ENCODE data around the gene HOXD1.

The HOXD1 gene

DNA sequence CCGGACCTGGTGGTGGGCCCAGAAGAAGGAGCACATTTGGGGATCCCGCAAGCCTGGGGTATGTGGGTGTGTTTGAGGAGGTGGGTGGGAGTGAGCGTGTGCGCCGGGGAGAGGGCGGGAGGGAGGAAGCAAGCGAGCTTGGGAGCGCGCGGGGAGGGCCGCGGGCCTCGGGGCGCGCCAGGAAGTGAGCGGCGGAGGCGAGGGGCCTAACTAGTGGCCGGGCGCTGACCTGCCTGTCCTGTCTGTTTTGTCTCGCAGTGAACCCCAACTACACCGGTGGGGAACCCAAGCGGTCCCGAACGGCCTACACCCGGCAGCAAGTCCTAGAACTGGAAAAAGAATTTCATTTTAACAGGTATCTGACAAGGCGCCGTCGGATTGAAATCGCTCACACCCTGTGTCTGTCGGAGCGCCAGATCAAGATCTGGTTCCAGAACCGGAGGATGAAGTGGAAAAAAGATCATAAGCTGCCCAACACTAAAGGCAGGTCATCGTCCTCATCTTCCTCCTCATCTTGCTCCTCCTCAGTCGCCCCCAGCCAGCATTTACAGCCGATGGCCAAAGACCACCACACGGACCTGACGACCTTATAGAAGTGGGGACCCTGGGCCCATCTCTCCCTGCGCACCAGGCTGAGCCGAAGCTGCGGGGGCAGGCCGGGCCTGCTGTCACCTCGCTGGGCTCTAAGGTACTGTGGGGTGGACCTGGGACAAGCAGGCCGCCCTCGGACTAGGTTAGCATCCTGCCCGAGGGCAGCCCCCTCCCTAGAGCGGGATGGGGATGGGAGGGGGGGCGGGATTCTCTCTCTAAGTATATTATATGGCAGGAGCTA, 35.9 kb upstream of the HOXD1 start:
- DNase-seq (ENCODE audit: low read depth in 3 of 3): no peak

- DNase-seq (ENCODE audit: low read depth in 3 of 3): no peak
These were observed 33.8 kb upstream of the HOXD1 start for GRCh38 chr2:176154576-176155252.

DNA sequence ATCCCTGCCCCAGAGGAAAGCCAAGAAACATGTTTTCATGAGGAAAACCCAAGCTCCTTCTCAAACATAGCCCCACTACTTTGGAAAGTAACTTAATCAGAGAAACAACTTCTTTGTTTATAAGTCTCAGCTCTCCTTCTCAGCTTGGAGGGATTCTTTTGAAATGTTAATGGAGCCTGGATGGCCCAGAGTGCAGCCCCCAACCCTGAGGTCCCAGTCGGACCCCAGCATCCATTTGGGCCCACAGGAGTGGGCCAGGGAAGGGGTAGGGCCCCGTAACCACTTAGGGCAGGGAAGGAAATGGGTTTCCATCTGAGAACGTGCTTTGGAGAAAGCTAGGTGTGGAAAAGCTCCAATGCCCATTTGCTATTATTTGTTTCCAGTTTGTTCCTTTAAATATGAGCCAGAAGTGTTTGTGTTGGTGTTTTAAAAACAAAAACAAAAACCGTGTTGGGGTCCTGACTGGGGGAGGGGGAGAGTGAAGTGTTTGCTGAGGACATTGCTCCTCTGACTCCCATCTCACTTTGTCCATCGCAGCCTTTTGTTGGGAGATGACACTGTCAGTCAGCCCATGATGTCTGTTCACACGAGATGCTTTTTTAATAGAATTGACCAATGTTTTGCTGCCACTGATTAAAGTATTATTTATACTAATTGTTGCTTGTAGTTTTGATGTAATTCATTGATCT, 33.0 kb upstream of the HOXD1 start:
- no peak for DNase-seq (ENCODE audit: low read depth in 3 of 3)

DNA sequence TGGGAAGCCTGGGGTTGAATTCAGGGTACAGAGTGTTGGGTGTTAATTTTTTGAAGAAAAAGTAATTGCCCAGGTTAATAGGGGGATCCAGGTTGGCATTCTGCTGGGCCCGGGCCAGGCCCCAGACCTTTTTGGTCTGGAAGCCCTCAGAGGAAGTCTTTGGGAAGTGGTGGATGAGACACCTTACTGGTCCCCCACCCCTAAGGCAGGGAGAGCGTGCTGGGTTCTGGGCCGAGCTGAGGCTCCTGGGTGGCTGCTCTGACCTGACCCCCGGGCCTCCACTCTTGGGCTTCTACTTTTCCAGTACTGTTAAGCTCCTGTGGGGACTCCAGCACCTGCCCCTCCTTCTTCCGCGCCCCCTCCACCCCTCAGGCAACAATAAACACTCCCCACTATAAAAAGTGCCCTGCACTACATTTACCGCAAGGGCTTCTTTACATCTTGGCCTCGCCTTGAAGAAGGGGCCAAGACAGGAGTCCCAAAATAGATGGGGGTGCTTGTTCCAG, 32.1 kb upstream of the HOXD1 start:
- no peak for DNase-seq (ENCODE audit: low read depth in 3 of 3)

GRCh38 chr2:176156807-176157498, 31.5 kb upstream of the HOXD1 start, which contains the start of gene HOXD3:
Gene HOXD3, plus strand, starts transcription at chr2:176157307. Its CDS starts 11,808 bp downstream, at chr2:176169115.
- no peak for DNase-seq (ENCODE audit: low read depth in 3 of 3)

- DNase-seq (ENCODE audit: low read depth in 3 of 3): no peak
These were observed 30.8 kb upstream of the HOXD1 start for GRCh38 chr2:176157499-176158185.

GRCh38 chr2:176158186-176158591, 30.3 kb upstream of the HOXD1 start:
- no peak for DNase-seq (ENCODE audit: low read depth in 3 of 3)

GRCh38 chr2:176158855-176159662, 29.4 kb upstream of the HOXD1 start:
- DNase-seq (ENCODE audit: low read depth in 3 of 3): no peak

GRCh38 chr2:176159663-176160250, 28.7 kb upstream of the HOXD1 start:
- no peak for DNase-seq (ENCODE audit: low read depth in 3 of 3)

DNA sequence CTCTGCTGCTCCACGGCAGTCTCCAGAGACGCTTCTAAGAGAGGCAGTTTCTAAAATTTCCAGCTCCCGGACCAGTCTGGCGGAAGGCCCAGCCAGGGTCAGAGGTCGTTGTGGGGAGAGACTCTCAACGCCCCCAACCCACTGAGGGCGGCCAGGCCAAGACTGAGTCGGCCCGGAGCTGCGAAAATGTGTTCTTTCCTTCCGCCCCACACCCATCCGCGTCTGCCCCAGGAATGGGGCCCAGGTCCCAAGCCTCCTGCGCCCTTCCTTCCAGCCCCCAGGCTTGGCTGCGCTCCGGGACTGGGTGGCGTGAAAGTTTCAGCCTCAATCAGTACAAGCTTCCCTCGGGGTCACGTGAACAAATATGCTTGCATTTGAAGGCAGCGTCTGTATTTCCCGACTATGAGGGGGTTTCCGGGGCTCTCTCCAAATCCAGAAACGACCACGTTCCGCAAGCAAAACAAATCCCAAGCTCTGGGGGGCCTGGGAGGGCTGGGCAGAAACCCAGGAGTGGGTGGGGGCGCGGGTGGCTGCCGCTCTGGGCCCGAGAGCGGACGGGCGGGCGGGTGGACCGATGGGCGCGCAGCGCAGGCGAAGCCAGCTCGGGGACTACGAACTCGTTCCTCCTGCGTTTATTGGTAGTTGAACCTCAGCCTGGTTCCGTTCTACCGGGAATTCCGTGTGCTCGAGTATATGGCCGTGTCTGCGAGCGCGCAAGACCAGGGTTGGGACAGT, 28.1 kb upstream of the HOXD1 start:
- no peak for DNase-seq (ENCODE audit: low read depth in 3 of 3)

- DNase-seq (ENCODE audit: low read depth in 3 of 3): no peak
These were observed 27.3 kb upstream of the HOXD1 start for GRCh38 chr2:176160986-176161824.

DNA sequence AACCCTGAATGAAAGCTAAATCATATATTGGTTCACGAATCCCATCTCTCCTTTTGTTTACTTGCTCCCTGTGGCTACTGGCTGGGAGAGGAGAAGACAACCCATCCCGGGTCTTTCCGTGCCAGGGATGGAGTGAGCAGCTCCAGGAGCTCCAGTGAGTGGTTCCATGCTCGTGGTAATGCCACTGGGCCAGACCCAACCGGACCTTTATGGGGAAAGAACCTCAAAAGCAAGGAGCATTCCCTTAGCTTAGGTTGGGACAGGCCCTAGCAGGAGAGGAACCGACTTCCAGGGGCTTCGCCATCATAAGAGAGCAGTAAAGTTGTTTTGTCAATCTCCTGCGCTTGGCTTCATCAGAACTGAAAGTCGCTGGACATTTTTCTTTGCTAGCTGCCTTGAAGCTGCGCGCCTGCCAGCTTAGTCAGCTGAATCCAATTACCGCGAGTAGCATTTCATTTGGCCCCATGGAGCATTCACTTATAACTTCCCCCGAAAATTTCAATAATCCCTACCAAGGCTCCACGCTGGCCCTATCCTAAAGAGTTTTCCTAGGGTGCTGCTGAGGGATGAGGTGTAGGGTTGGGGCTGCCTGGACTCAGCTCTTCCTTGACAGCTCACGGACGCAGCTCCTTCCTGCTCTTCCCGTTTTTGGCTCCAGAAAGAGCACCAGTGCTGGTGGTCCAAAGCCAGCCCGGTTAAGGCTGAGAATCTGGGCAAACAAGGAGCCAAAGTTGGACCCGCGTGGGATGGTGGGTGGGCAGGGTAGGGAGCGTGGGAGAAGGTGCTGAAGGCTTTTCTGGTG, 26.4 kb upstream of the HOXD1 start:
- DNase-seq (ENCODE audit: low read depth in 3 of 3): no peak

GRCh38 chr2:176162911-176163671, 25.4 kb upstream of the HOXD1 start:
- no peak for DNase-seq (ENCODE audit: low read depth in 3 of 3)

DNA sequence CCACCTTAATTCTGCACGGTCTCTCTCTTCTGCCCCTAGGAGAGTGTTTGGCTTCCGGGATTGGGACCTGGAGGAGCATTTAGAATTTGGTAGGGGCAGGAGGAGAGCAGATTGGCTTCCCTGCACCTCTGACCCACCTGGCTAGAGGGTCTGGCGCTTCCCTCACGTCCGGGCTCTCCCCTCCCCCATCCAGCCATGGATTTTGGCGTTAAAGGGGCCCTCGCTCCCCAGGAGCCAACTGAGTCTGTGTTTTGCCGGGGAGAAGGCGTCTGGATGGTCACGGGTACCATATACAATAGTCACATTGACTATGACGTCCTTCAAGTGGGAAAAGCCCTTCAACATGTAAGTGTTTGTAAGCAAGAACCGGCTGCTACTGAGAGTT, 24.8 kb upstream of the HOXD1 start:
- DNase-seq (ENCODE audit: low read depth in 3 of 3): no peak

- DNase-seq (ENCODE audit: low read depth in 3 of 3): no peak
These were observed 24.3 kb upstream of the HOXD1 start for GRCh38 chr2:176164201-176164600.

DNA sequence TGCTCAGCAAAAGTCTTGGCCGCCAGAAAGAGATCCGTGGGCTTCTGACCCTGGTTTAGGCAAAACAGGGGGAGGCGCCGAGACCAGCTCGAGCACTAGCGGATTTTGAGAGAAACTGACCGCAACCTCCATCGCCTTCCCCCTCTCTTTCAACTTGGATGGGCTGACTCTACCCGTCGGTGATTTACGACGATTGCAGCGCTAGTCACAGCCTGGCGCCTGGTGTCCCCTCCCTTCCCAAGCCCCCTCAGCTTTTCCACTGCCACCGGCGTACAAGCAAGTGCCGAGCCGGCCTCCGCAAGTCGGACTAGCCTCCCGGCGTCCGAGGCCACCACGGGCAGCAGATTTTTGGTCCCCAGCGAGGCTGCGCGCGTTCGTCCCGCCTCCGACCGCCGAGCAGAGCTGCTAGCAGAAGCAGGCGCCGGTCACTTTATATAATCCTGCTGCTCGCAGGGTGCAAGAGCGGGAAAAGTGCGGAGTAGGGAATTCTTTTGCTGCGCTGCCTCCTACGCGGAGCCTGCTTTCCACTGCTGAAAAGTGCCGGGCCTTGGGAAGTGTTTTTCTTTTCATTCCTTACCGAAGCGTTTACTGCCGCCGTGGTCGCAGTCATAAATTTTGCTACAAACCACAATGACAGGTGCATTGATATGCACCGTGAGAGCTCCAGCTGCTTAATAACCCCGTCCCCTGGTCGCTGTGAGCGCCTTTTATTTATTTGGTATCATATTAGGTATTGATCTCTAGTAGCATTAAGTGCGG, 23.7 kb upstream of the HOXD1 start:
- no peak for DNase-seq (ENCODE audit: low read depth in 3 of 3)

All from stimulated activated CD4-positive, alpha-beta T cell treated with anti-CD3 and anti-CD28 coated beads, TNF-alpha, amount 100 ng/mL, for 24 hours (primary cell).